ENCODE results near the gene PLCB1. TPM values are rescaled to one million over a fixed set of nuclear protein-coding genes. Genes with fewer than 3 reads are reported as not detected.
A peak's percentile ranks its signal among the peaks of the same experiment; 100 is the strongest.

Gene PLCB1
- total and polyA plus RNA-seq, 4 donors = 1.6 to 43.8 (median 6.1) TPM

- no peak overlapping the region for H3K4me3 ChIP-seq
- no peaks in the 10 kb centered on the region for H3K27me3 ChIP-seq (ENCODE audit: control insufficient read depth in 3 of 3, insufficient read depth in 3 of 3, low read length in 2 of 3)
- DNase-seq (no peak), ATAC-seq (ENCODE audit: insufficient read depth, low FRiP score) (no peak)
- peaks cover 0 to 3% (median 0%) of the 10 kb centered on the region in 5 donors for H3K4me1 ChIP-seq (ENCODE audit: control insufficient read depth in 5 of 5, insufficient read depth in 5 of 5, low read length in 5 of 5)
- peaks cover 0 to 3% (median 0%) of the 10 kb centered on the region in 4 donors for H3K36me3 ChIP-seq (ENCODE audit: control insufficient read depth in 4 of 4, insufficient read depth in 4 of 4, low read length in 4 of 4)
- no peak overlapping the region for H3K9ac ChIP-seq (ENCODE audit: insufficient read depth in 1 of 2, low read length in 2 of 2)
- WGBS, 2 donors = 68 to 83% methylated on average over 2 of the region's 2 CpGs
- no peak overlapping the region for H3K27ac ChIP-seq (ENCODE audit: low read depth in 1 of 2, low read length in 1 of 2)
- H3K9me3 ChIP-seq (ENCODE audit: control insufficient read depth in 4 of 4, insufficient read depth in 3 of 4, low read length in 3 of 4) = no peaks in the 10 kb centered on the region
- no peak for TF ChIP-seq CTCF (IDR thresholded peaks at IDR 0.05; ENCODE audit: control extremely low read depth, extremely low read depth)
Observed at GRCh38 chr20:8788275-8788674, 656.2 kb downstream of the PLCB1 start.

- H3K9me3 ChIP-seq (ENCODE audit: control insufficient read depth in 4 of 4, insufficient read depth in 3 of 4, low read length in 3 of 4) = no peaks in the 10 kb centered on the region
- no peak overlapping the region for H3K9ac ChIP-seq (ENCODE audit: insufficient read depth in 1 of 2, low read length in 2 of 2)
- peaks cover 0 to 3% (median 0%) of the 10 kb centered on the region in 4 donors for H3K36me3 ChIP-seq (ENCODE audit: control insufficient read depth in 4 of 4, insufficient read depth in 4 of 4, low read length in 4 of 4)
- ATAC-seq (ENCODE audit: insufficient read depth, low FRiP score) (no peak), DNase-seq (no peak)
- no peak overlapping the region for H3K4me3 ChIP-seq
- H3K27me3 ChIP-seq (ENCODE audit: control insufficient read depth in 3 of 3, insufficient read depth in 3 of 3, low read length in 2 of 3) = no peaks in the 10 kb centered on the region
- no peak overlapping the region for H3K27ac ChIP-seq (ENCODE audit: low read depth in 1 of 2, low read length in 1 of 2)
- no peaks in the 10 kb centered on the region for H3K4me1 ChIP-seq (ENCODE audit: control insufficient read depth in 5 of 5, insufficient read depth in 5 of 5, low read length in 5 of 5)
- TF ChIP-seq CTCF (IDR thresholded peaks at IDR 0.05; ENCODE audit: control extremely low read depth, extremely low read depth) = no peak
Observed at GRCh38 chr20:8788831-8789230, 656.8 kb downstream of the PLCB1 start.

- H3K9ac ChIP-seq (ENCODE audit: insufficient read depth in 1 of 2, low read length in 2 of 2) = no peak overlapping the region
- H3K9me3 ChIP-seq (ENCODE audit: control insufficient read depth in 4 of 4, insufficient read depth in 3 of 4, low read length in 3 of 4) = no peaks in the 10 kb centered on the region
- H3K4me3 ChIP-seq = no peak overlapping the region
- TF ChIP-seq CTCF (IDR thresholded peaks at IDR 0.05; ENCODE audit: control extremely low read depth, extremely low read depth) = peak; percentile 78
- no peaks in the 10 kb centered on the region for H3K27me3 ChIP-seq (ENCODE audit: control insufficient read depth in 3 of 3, insufficient read depth in 3 of 3, low read length in 2 of 3)
- 58 to 65% methylated on average over 5 of the region's 5 CpGs for WGBS, 2 donors
- H3K27ac ChIP-seq (ENCODE audit: low read depth in 1 of 2, low read length in 1 of 2) = no peak overlapping the region
- peaks cover 0 to 3% (median 0%) of the 10 kb centered on the region in 4 donors for H3K36me3 ChIP-seq (ENCODE audit: control insufficient read depth in 4 of 4, insufficient read depth in 4 of 4, low read length in 4 of 4)
- ATAC-seq (ENCODE audit: insufficient read depth, low FRiP score) (peak; percentile 41), DNase-seq (peak; percentile 40 to 75 (median 71))
- peaks cover 0 to 3% (median 0%) of the 10 kb centered on the region in 5 donors for H3K4me1 ChIP-seq (ENCODE audit: control insufficient read depth in 5 of 5, insufficient read depth in 5 of 5, low read length in 5 of 5)
Observed at GRCh38 chr20:8790442-8791074, 658.5 kb downstream of the PLCB1 start.

- H3K4me1 ChIP-seq (ENCODE audit: control insufficient read depth in 5 of 5, insufficient read depth in 5 of 5, low read length in 5 of 5) = peaks cover 0 to 8% (median 0%) of the 10 kb centered on the region in 5 donors
- H3K27me3 ChIP-seq (ENCODE audit: control insufficient read depth in 3 of 3, insufficient read depth in 3 of 3, low read length in 2 of 3) = no peaks in the 10 kb centered on the region
- 85 to 87% methylated on average over 6 of the region's 6 CpGs for WGBS, 2 donors
- ATAC-seq (ENCODE audit: insufficient read depth, low FRiP score) = no peak
- no peak overlapping the region for H3K27ac ChIP-seq (ENCODE audit: low read depth in 1 of 2, low read length in 1 of 2)
- no peak overlapping the region for H3K9ac ChIP-seq (ENCODE audit: insufficient read depth in 1 of 2, low read length in 2 of 2)
- no peaks in the 10 kb centered on the region for H3K36me3 ChIP-seq (ENCODE audit: control insufficient read depth in 4 of 4, insufficient read depth in 4 of 4, low read length in 4 of 4)
- DNase-seq = peak in 2 of 3 donors; percentile 44 to 59
- H3K9me3 ChIP-seq (ENCODE audit: control insufficient read depth in 4 of 4, insufficient read depth in 3 of 4, low read length in 3 of 4) = no peaks in the 10 kb centered on the region
- no peak overlapping the region for H3K4me3 ChIP-seq
- no peak for TF ChIP-seq CTCF (IDR thresholded peaks at IDR 0.05; ENCODE audit: control extremely low read depth, extremely low read depth)
Observed at GRCh38 chr20:8795404-8795803, 663.3 kb downstream of the PLCB1 start.
